GM12801 (cell line): ENCODE data around the gene NTM.

Experiments
- CTCF ChIP-seq: IDR thresholded peaks from one replicate; pipeline ENCODE4 v1.5.1; 2011; ENCODE audit warnings: control low read depth; ENCODE audit not compliant: insufficient read length; ENCODE audit errors: extremely low read depth

The NTM gene

DNA sequence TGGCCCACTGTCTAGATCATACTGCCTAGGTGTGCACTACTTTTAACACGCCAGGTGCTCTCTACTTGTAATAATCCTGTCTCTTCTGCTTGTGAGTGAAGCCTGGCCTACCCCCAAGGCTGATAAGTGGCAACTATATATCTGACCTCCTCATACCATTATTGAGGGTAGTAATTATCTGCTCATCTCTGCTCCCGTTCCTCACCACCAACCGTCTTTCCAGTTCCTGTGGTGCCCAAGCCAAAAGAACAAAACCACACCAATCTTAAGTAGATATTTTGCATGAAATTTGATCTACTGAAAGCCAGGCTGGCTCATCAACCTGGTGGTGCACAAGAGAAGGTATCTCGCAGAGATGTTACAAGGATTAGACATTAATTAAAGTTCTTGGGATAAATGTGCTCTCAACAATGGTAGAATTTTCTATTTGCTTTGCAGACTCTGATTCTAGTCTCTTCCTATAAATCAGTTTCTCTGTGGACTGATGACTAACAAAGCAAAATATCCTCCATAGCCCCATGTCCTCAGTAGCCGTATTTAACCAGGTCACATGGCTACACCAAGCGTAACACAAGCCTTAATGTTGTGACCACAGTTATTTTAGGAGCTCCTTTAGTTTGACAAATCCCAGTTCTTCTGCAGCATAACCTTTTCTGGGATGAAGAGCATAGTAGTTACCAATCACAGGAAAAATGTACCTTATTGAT, 267.2 kb downstream of the NTM start:
- TF ChIP-seq CTCF: no peak

DNA sequence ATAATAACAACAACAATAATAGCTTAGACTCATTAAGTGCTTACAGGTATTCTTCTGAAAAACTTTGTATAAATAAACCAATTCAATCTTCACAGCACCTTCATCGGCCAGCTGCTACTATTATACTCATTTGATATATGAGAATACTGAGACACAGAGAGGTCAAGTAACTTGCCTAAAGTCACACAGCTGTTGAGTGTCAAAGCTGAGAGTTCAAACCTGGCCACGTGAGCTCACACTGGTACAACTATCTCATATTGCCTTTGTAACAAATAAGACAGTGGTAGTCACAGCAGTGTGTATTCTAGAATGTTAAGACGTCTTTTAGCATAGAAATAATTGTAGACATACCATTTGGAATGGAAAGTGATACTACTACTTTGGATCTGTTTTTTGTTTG, 268.5 kb downstream of the NTM start:
- no peak for TF ChIP-seq CTCF

DNA sequence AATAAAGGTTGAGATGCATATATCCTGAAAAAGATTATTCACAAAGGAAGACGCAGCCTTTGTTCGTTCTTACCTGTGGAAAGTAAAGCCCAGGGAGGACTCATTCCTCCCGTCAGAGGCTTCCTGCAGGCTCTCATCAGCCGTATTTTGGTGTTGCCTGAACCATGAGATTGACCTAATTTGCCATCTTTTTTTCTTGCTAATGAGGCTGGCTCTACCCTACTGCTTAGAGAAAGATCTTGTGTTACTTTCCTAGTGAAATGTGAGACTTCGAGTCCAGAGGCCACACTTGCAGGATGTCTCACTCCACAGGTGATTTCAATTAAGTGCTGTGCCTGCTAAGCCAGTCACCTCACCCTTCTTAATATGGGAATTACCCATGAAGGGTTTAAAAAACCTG, 269.9 kb downstream of the NTM start:
- TF ChIP-seq CTCF: no peak

DNA sequence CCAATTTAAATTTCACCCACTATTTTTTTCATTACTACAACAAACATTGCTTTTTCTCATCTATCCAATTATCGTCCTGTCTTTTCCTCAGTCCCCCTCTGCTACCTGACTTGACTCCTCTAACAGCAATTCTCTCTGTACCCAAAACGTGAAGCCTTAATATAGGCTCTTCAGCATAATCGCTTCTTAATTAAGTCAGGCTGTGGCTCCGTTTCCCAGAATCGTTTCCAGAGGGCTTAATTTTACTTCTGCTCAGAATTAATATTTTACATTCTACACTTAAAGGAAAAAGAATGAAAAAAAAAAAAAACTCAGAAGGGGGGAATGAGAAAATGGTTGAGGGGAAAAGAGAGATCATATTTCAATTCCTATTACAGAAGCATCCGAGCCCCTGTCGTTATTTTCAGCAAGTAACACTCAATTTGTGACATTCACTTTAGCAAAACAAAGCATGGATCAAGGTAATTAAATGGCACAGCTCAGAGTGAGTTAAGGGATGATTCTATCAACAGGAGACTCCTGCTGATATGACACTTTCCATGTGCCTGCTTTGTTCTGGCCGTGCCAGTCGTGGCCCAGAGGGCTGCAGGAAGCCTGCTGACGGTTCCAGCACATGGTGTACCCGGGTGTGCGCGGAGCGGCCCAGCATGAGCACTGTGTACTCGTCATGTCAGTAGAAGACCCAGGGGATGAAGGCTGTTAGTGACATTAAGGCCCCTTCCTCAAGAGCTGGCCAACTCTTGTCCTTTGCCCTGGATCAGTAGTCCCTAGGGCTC, 272.5 kb downstream of the NTM start:
- no peak for TF ChIP-seq CTCF

DNA sequence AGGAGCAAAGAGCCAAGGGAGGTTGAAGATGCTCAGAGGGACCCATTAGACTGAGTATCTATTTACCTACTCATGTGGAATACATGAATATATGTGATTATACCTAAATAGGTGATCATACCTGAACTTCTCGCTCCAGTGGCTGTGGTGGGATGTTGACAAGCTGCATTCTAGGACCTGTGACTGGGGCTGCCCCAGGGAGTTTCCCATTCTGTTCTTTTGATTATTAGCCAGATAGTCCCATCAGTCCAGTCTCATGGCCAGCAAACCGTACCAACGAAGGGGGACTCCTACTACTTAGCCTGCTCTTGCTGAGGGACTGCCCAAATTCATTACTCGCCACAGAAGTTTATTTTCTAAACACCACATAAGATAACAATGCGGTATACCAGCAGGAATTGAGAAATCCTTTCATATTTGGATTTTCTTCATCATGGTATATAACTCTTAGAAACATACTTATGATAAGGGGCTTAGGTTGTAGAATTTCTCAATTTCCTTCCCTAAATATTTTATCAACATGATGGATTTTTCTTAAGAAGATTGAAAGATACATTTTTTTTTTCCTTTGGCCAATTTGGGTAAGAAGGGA, 273.9 kb downstream of the NTM start:
- no peak for TF ChIP-seq CTCF

- TF ChIP-seq CTCF: no peak
These were observed 274.8 kb downstream of the NTM start for GRCh38 chr11:131645237-131645636.

DNA sequence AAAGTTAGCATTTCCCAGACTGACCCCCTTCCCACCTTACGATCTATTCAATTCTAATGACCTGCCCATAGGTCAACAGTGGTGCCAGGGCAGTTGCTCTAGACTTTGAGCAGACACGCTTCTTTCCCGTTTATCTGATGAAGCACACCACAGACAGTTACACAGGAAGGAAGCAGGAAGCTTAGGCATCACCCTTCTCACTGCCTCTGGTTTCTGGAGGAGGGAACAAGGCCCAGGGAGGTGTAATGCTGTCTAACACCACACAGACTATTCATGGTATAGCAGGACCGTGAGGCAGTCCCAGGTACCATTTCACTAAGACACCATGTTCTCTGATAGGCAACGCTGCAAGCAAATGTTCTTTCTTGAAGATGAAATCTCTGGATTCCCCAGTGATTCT, 279.4 kb downstream of the NTM start:
- no peak for TF ChIP-seq CTCF
